K562 (cell line): Measurements from ENCODE around the gene ELMOD1. TPM values are rescaled to one million over a fixed set of nuclear protein-coding genes. Genes with fewer than 3 reads are reported as not detected.
A peak's percentile ranks its signal among the peaks of the same experiment; 100 is the strongest.

ENCODE experiments used
- CHCHD3 ChIP-seq: fragments of 250-450 bp; sonication (Bioruptor Pico); IDR thresholded peaks from 2 replicates; pipeline ENCODE4 v2.1.2; 2022; ENCODE audit warnings: mild to moderate bottlenecking
- CHD4 ChIP-seq: fragments of 200-600 bp; sonication (generic); IDR thresholded peaks from 3 replicates; pipeline ENCODE4 v1.6.1; 2012; ENCODE audit warnings: low read depth, mild to moderate bottlenecking, mixed read lengths, low read length, inconsistent platforms; ENCODE audit not compliant: insufficient read depth, insufficient replicate concordance, poor library complexity, severe bottlenecking
- DPF2 ChIP-seq: fragments of 450-650 bp; IDR thresholded peaks from 2 replicates; pipeline ENCODE4 v1.6.1; 2016
- EHMT2 ChIP-seq: fragments of 450-650 bp; IDR thresholded peaks from 2 replicates; pipeline ENCODE4 v1.6.1; 2018; ENCODE audit warnings: antibody characterized with exemption
- HIVEP1 ChIP-seq: fragments of 250-450 bp; sonication (Bioruptor Pico); IDR thresholded peaks from 2 replicates; pipeline ENCODE4 v1.4.0; 2020; ENCODE audit warnings: mild to moderate bottlenecking
- HMG20B ChIP-seq: fragments of 250-450 bp; sonication (Bioruptor Pico); IDR thresholded peaks from 2 replicates; pipeline ENCODE4 v1.5.0; 2021; ENCODE audit warnings: mild to moderate bottlenecking
- MCM2 ChIP-seq: fragments of 450-650 bp; IDR thresholded peaks from 2 replicates; pipeline ENCODE4 v1.6.1; 2017; ENCODE audit warnings: low read depth, mild to moderate bottlenecking
- MTA2 ChIP-seq: fragments of 450-650 bp; IDR thresholded peaks from 2 replicates; pipeline ENCODE4 v1.6.1; 2016; ENCODE audit warnings: low read depth
- NEUROD1 ChIP-seq: fragments of 150-350 bp; IDR thresholded peaks from 2 replicates; pipeline ENCODE4 v1.6.1; 2014; ENCODE audit warnings: borderline replicate concordance, low read length, low read depth; ENCODE audit not compliant: partially characterized antibody
- NFYB ChIP-seq: IDR thresholded peaks from 2 replicates; pipeline ENCODE4 v1.6.1; 2011; ENCODE audit warnings: mild to moderate bottlenecking, moderate library complexity; ENCODE audit not compliant: insufficient read length; ENCODE audit errors: extremely low read depth
- POLR2AphosphoS2 ChIP-seq: IDR thresholded peaks from 2 replicates; pipeline ENCODE4 v1.6.1; 2012; ENCODE audit warnings: low read length, improper control_type of control experiment
- POLR2B ChIP-seq: fragments of 450-650 bp; IDR thresholded peaks from 2 replicates; pipeline ENCODE4 v1.6.1; 2018; ENCODE audit warnings: low read depth; ENCODE audit not compliant: partially characterized antibody
- SIN3A ChIP-seq, 2 experiments: fragments of 150-350 bp in 1 of 2; IDR thresholded peaks; 2 replicates each; pipeline ENCODE4 v1.6.1; 2011 to 2016; ENCODE audit warnings: borderline replicate concordance in 2 of 2, low read depth in 2 of 2, low read length in 2 of 2, mild to moderate bottlenecking in 2 of 2, moderate library complexity in 2 of 2; ENCODE audit not compliant: control insufficient read depth in 1 of 2
- TCFL5 ChIP-seq: fragments of 250-450 bp; sonication (Bioruptor Pico); conservative IDR thresholded peaks from 2 replicates; pipeline ENCODE4 v1.6.1; 2021; ENCODE audit warnings: mild to moderate bottlenecking, moderate library complexity, matching md5 sums
- U2AF2 ChIP-seq: fragments of 200-400 bp; formaldehyde crosslinking; optimal IDR thresholded peaks from 2 replicates; pipeline ENCODE3; 2017; ENCODE audit warnings: low read depth, mild to moderate bottlenecking, low read length
- ZEB2 ChIP-seq: fragments of 450-650 bp; IDR thresholded peaks from 2 replicates; pipeline ENCODE4 v1.6.1; 2016
- ZNF146 ChIP-seq: IDR thresholded peaks from one replicate; pipeline ENCODE4 v1.6.1; 2018; ENCODE audit warnings: missing compliant biosample characterization; ENCODE audit not compliant: unreplicated experiment
- ZNF165 ChIP-seq: fragments of 250-450 bp; sonication (Bioruptor Pico); IDR thresholded peaks from 2 replicates; pipeline ENCODE4 v1.4.0; 2020; ENCODE audit warnings: borderline replicate concordance
- ZNF778 ChIP-seq: fragments of 450-650 bp; formaldehyde crosslinking; IDR thresholded peaks from 2 replicates; pipeline ENCODE4 v1.4.0; 2020; ENCODE audit warnings: mild to moderate bottlenecking, moderate library complexity
- ZSCAN32 ChIP-seq: fragments of 450-650 bp; formaldehyde crosslinking; IDR thresholded peaks from 2 replicates; pipeline ENCODE4 v1.4.0; 2020; ENCODE audit warnings: mild to moderate bottlenecking, moderate library complexity
- polyA plus RNA-seq, 8 experiments: library from polyadenylated mRNA; depleted of rRNA in 4 of 8; stranded (reverse) in 5 of 8; unstranded in 3 of 8; fragments of >200 nt; fragmentation: Nextera tagmentation in 2 of 8; fragmentation: Illumina TruSeq in 1 of 8; extraction: Ambion mirVana in 2 of 8; extraction: Trizol in 1 of 8; gene quantifications; 2 replicates each; pipeline versions ENCODE4 v1.2.1 to v1.2.3, GENCODE V29; 2011 to 2014; ENCODE audit warnings: inconsistent platforms in 1 of 8, missing spikeins in 1 of 8
- total RNA-seq, 7 experiments: library from RNA; depleted of rRNA in 6 of 7; stranded (reverse); fragments of >200 nt in 6 of 7; fragmentation: Illumina TruSeq in 2 of 7; extraction: Trizol in 2 of 7; gene quantifications; 2 replicates each; pipeline versions ENCODE4 v1.2.1 to v1.2.3, GENCODE V29; 2011 to 2021; ENCODE audit warnings: low replicate concordance in 1 of 7
- TF ChIP-seq, protein P1 (sequence below): sonication (generic); formaldehyde crosslinking; IDR thresholded peaks from 2 replicates; pipeline ENCODE4 v1.8.1; 2023; ENCODE audit warnings: mild to moderate bottlenecking, missing genetic modification reagents, moderate library complexity

ELMOD1 gene
- total and polyA plus RNA-seq, 9 of the 15 experiments (the other 6 are each of a cell fraction or from before 2014, with no cell fraction given), result not detected

GRCh38 chr11:107565219-107565937, 25.6 kb upstream of the ELMOD1 start, which contains the start of gene ALKBH8 (continued):
- TF ChIP-seq ZNF165 (CRISPR knock-in tag), result no peak
- TF ChIP-seq EHMT2, result peak; percentile 44; the same call in 1 of the 2 replicates
- TF ChIP-seq TCFL5 (CRISPR knock-in tag), result no peak
- no peak for TF ChIP-seq CHCHD3 (CRISPR knock-in tag)
- TF ChIP-seq U2AF2, result no peak
- TF ChIP-seq, protein P1, sequence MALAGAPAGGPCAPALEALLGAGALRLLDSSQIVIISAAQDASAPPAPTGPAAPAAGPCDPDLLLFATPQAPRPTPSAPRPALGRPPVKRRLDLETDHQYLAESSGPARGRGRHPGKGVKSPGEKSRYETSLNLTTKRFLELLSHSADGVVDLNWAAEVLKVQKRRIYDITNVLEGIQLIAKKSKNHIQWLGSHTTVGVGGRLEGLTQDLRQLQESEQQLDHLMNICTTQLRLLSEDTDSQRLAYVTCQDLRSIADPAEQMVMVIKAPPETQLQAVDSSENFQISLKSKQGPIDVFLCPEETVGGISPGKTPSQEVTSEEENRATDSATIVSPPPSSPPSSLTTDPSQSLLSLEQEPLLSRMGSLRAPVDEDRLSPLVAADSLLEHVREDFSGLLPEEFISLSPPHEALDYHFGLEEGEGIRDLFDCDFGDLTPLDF (CRISPR knock-in tag), result no peak; the same call in 1 of the 2 replicates
- TF ChIP-seq ZEB2, result no peak
- no peak for TF ChIP-seq NEUROD1
- no peak for TF ChIP-seq MTA2
- no peak for TF ChIP-seq ZNF146 (CRISPR knock-in tag)
- TF ChIP-seq POLR2B, result no peak
- no peak for TF ChIP-seq ZSCAN32
- no peak for TF ChIP-seq ZNF778 (CRISPR knock-in tag)
- no peak for TF ChIP-seq NFYB
- TF ChIP-seq SIN3A (IDR thresholded peaks at IDR 0.05; ENCODE audit: borderline replicate concordance in 2 of 2, control insufficient read depth in 1 of 2, low read depth in 2 of 2, low read length in 2 of 2), result peak; percentile 95 to 96
- no peak for TF ChIP-seq MCM2
- TF ChIP-seq POLR2AphosphoS2, result no peak
- no peak for TF ChIP-seq DPF2
- TF ChIP-seq HMG20B (CRISPR knock-in tag), result no peak
- no peak for TF ChIP-seq CHD4
- TF ChIP-seq HIVEP1 (CRISPR knock-in tag), result no peak
